Measurements from ENCODE around the gene PDE3B. TPM values are rescaled to one million over a fixed set of nuclear protein-coding genes. Genes with fewer than 3 reads are reported as not detected.
"Not testable (repeated sequence)": the region's sequence is repeated elsewhere in the genome, so short reads cannot be mapped to it uniquely, and the experiment has no call there.

The PDE3B gene
- total RNA-seq, 1 experiment from 2014 or later: 0.03 TPM

- Histone ChIP-seq H3K27ac (no peak overlapping the region), H3K36me3 (no peaks in the 10 kb centered on the region), H3K4me3 (no peak overlapping the region; the same call in 1 of the 2 replicates), H3K27me3 (replicated peaks) (peaks cover 78% of the 10 kb centered on the region), H3K4me1 (replicated peaks) (peaks cover 22% of the 10 kb centered on the region), H3K9me3 (replicated peaks) (no peaks in the 10 kb centered on the region)
- DNase-seq (ENCODE audit: low read depth in 1 of 2, low spot score in 2 of 2): peak in 1 of 2 experiments; percentile 21
Measured at GRCh38 chr11:14645015-14645912, 1.7 kb downstream of the PDE3B start.

DNA sequence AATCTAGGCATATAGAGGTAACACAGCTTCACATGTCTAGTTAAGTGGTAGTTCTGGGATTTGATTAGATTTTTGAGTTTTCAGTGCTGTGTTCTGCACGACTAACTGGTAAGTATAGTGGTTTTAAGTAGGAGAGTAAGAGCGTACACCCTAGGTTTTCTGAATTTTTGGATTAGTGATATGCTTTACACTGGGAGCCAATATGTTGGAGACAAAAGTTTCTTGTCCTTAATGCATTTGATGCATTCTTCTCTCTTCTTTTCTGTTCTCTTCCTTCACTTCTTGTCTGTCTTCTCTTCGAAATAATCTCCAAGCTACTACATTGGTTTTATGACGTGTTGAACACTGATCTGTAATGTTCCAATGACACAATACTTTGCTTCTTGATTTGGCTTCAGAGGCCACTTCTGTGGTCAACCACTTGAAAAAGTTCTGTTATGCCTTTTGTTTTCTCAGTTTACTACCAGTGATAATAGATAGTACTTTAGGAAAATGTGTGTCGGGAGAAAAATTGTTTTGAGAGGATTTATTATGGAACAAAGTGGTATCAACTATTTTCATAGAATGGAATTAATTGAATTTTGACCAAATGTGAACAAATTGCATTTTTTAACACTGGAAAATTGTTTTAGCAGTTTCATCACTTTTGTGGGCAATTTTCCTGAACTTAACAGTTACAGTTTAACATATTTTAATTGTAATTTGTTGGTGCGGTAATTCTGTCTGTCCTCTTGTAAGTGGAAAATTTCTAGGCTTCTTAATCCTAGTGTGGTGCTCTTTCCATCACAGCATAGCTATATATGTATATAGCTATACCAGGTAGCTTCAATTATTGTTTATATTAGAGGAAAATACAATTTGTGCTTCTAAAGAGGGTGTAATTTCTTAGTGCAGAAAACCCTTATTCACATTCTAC, 2.6 kb downstream of the PDE3B start:
- Histone ChIP-seq H3K36me3 (no peaks in the 10 kb centered on the region), H3K9me3 (replicated peaks) (no peaks in the 10 kb centered on the region), H3K27me3 (replicated peaks) (peaks cover 76% of the 10 kb centered on the region), H3K4me1 (replicated peaks) (peaks cover 22% of the 10 kb centered on the region), H3K27ac (no peak overlapping the region), H3K4me3 (no peak overlapping the region)
- no peak for DNase-seq (ENCODE audit: low read depth in 1 of 2, low spot score in 2 of 2)

- no peaks in the 10 kb centered on the region for H3K9me3 ChIP-seq (replicated peaks)
- H3K4me3 ChIP-seq: no peak overlapping the region
- no peaks in the 10 kb centered on the region for H3K36me3 ChIP-seq
- peaks cover 3% of the 10 kb centered on the region for H3K4me1 ChIP-seq (replicated peaks)
- peaks cover 57% of the 10 kb centered on the region for H3K27me3 ChIP-seq (replicated peaks)
- H3K27ac ChIP-seq: no peak overlapping the region
- DNase-seq (ENCODE audit: low read depth in 1 of 2, low spot score in 2 of 2): no peak
Measured at GRCh38 chr11:14650064-14650463, 6.5 kb downstream of the PDE3B start.

DNA sequence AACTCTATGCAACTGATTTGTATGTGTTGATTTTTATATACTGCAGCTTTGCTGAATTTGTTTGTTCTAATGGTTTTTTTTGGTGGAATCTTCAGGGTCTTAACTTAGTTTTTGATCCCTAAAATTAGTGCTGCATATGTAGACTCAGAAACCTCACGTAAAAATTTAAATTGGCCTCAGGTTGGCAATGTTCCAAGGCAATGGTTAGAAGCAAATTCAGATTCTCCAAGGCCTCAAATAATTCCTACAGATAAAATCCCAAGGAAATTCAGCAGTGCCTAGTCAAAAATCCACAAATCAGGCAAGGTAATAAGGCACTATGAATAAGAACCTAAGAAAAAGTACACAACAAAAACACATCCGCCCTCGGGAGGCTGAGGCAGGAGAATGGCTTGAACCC, 9.5 kb downstream of the PDE3B start:
- Histone ChIP-seq H3K9me3 (replicated peaks) (no peaks in the 10 kb centered on the region), H3K36me3 (no peaks in the 10 kb centered on the region), H3K27me3 (replicated peaks) (peaks cover 32% of the 10 kb centered on the region), H3K4me1 (replicated peaks) (no peaks in the 10 kb centered on the region), H3K27ac (no peak overlapping the region), H3K4me3 (no peak overlapping the region)
- DNase-seq (ENCODE audit: low read depth in 1 of 2, low spot score in 2 of 2): no peak

GRCh38 chr11:14655435-14655834, 11.8 kb downstream of the PDE3B start:
- Histone ChIP-seq H3K4me1 (replicated peaks) (no peaks in the 10 kb centered on the region), H3K9me3 (replicated peaks) (no peaks in the 10 kb centered on the region), H3K4me3 (no peak overlapping the region), H3K27ac (no peak overlapping the region), H3K36me3 (no peaks in the 10 kb centered on the region), H3K27me3 (replicated peaks) (peaks cover 25% of the 10 kb centered on the region)
- DNase-seq (ENCODE audit: low read depth in 1 of 2, low spot score in 2 of 2): no peak

DNA sequence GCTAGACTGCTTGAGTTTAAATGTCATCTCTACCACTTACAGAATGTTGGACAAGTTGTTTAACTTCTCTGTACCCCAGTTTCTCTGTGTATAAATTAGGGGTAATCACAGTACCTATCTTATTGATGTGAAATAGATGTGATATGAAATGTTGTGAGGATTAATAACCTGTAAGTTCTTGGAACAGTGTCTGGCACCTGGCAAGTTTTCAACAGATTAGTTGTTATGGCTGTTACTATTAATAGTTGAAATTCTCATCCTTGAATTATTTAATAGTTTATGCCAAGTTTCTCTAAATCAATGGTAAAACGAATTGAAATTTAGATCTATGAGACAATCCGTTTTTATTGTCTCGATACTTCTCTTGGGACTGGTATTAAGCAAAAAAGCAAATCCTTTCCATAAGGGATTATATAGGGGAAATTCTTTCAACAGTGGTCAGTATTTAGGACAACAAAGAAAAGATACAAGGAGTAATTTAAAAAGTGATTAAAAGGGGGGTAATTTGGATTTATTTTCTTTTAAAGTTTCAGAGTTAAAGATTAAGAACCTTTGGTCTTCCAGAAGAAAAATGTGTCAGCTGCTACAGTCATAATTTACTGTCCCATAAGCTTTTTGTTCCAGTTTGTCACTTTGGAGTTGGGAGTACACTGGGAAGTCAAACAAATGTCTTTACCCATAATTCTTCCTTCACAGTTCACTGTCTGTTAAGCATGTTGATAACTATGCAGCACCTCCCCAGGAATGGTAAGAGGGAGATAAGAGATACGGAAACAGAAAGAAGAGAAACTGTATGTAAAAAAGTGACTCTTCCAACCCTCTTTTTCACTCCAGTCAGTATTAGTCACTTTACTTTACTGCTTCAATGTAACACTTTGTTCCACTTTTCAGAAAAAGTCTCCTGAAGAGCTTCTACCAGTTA, 13.2 kb downstream of the PDE3B start:
- Histone ChIP-seq H3K4me1 (replicated peaks) (no peaks in the 10 kb centered on the region), H3K36me3 (no peaks in the 10 kb centered on the region), H3K27ac (no peak overlapping the region), H3K27me3 (replicated peaks) (peaks cover 15% of the 10 kb centered on the region), H3K9me3 (replicated peaks) (no peaks in the 10 kb centered on the region), H3K4me3 (no peak overlapping the region)
- no peak for DNase-seq (ENCODE audit: low read depth in 1 of 2, low spot score in 2 of 2)

GRCh38 chr11:14657841-14658240, 14.2 kb downstream of the PDE3B start:
- Histone ChIP-seq H3K9me3 (replicated peaks) (no peaks in the 10 kb centered on the region), H3K4me3 (no peak overlapping the region), H3K36me3 (no peaks in the 10 kb centered on the region), H3K27ac (no peak overlapping the region), H3K4me1 (replicated peaks) (no peaks in the 10 kb centered on the region), H3K27me3 (replicated peaks) (peaks cover 7% of the 10 kb centered on the region; the same call in 1 of the 2 replicates)
- DNase-seq (ENCODE audit: low read depth in 1 of 2, low spot score in 2 of 2): no peak

GRCh38 chr11:14664926-14665325, 21.3 kb downstream of the PDE3B start:
- H3K27me3 ChIP-seq (replicated peaks); H3K9me3 ChIP-seq (replicated peaks); H3K4me3 ChIP-seq; H3K36me3 ChIP-seq; DNase-seq (ENCODE audit: low read depth in 1 of 2, low spot score in 2 of 2); H3K4me1 ChIP-seq (replicated peaks); H3K27ac ChIP-seq: not testable (repeated sequence)

- H3K27ac ChIP-seq; H3K27me3 ChIP-seq (replicated peaks); H3K36me3 ChIP-seq; H3K4me1 ChIP-seq (replicated peaks); H3K4me3 ChIP-seq; DNase-seq (ENCODE audit: low read depth in 1 of 2, low spot score in 2 of 2); H3K9me3 ChIP-seq (replicated peaks): not testable (repeated sequence)
Measured at GRCh38 chr11:14667329-14667728, 23.7 kb downstream of the PDE3B start.

DNA sequence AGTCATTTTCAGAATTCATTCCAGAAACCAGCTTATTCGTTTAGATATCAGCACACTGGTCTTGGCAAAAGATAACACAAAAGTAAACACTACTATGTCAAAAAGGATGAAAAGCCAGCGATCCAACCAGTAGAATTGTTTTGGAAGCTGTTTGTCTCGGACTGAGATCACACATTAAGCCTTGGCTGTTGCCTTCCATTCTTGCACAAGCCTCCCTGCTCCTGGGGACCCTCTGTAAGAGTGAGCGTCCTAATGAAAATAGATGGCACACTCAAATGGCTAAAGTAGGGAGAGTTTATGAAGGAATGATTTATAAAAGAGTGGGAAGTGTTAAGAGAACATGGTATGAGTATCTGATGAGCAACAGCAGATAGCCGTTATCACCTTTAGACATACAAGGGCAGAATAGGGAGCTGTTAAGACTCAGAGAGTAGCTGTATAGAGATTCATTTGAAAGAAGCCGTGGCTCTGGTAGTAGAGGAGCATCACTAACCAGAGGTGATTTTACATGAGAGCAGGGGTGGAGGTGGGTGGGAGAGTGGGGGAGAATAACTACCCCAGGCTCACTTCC, 25.2 kb downstream of the PDE3B start:
- DNase-seq (ENCODE audit: low read depth in 1 of 2, low spot score in 2 of 2): no peak
- no peaks in the 10 kb centered on the region for H3K36me3 ChIP-seq
- H3K27me3 ChIP-seq (replicated peaks): no peaks in the 10 kb centered on the region
- H3K27ac ChIP-seq: no peak overlapping the region
- no peaks in the 10 kb centered on the region for H3K4me1 ChIP-seq (replicated peaks)
- no peak overlapping the region for H3K4me3 ChIP-seq
- no peaks in the 10 kb centered on the region for H3K9me3 ChIP-seq (replicated peaks)

DNA sequence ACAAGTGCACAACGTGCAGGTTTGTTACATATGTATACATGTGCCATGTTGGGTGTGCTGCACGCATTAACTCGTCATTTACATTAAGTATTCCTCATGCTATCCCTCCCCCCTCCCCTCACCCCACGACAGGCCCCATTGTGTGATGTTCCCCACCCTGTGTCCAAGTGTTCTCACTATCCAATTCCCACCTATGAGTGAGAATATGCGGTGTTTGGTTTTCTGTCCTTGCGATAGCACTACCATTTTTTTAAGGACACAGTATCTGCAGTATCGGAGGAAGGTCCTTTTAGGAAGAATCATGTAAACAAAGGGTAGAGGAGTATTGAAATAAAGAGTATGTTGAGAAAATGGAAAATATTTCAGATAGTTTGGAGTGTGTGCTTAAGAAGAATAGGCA, 25.9 kb downstream of the PDE3B start:
- no peaks in the 10 kb centered on the region for H3K36me3 ChIP-seq
- H3K9me3 ChIP-seq (replicated peaks): no peaks in the 10 kb centered on the region
- DNase-seq (ENCODE audit: low read depth in 1 of 2, low spot score in 2 of 2): no peak
- H3K4me3 ChIP-seq: no peak overlapping the region
- no peaks in the 10 kb centered on the region for H3K27me3 ChIP-seq (replicated peaks)
- no peak overlapping the region for H3K27ac ChIP-seq
- H3K4me1 ChIP-seq (replicated peaks): no peaks in the 10 kb centered on the region

GRCh38 chr11:14669958-14670357, 26.4 kb downstream of the PDE3B start:
- no peak for DNase-seq (ENCODE audit: low read depth in 1 of 2, low spot score in 2 of 2)
- Histone ChIP-seq H3K27ac (no peak overlapping the region), H3K27me3 (replicated peaks) (no peaks in the 10 kb centered on the region), H3K36me3 (no peaks in the 10 kb centered on the region), H3K4me3 (no peak overlapping the region), H3K4me1 (replicated peaks) (no peaks in the 10 kb centered on the region), H3K9me3 (replicated peaks) (no peaks in the 10 kb centered on the region)

GRCh38 chr11:14672635-14673034, 29.0 kb downstream of the PDE3B start:
- Histone ChIP-seq H3K4me3 (no peak overlapping the region), H3K27ac (no peak overlapping the region), H3K36me3 (no peaks in the 10 kb centered on the region), H3K9me3 (replicated peaks) (no peaks in the 10 kb centered on the region), H3K4me1 (replicated peaks) (no peaks in the 10 kb centered on the region), H3K27me3 (replicated peaks) (no peaks in the 10 kb centered on the region)
- no peak for DNase-seq (ENCODE audit: low read depth in 1 of 2, low spot score in 2 of 2)

Data from SJSA1 (cell line).